ENCODE measurements around the gene TEX29. TPM values are rescaled to one million over a fixed set of nuclear protein-coding genes. Genes with fewer than 3 reads are reported as not detected.

The TEX29 gene
- total RNA-seq, 1 experiment from 2014 or later: 0.68 TPM

GRCh38 chr13:111368091-111368490 is 47.6 kb downstream of the TEX29 start (continued):
- TF ChIP-seq, protein P1, sequence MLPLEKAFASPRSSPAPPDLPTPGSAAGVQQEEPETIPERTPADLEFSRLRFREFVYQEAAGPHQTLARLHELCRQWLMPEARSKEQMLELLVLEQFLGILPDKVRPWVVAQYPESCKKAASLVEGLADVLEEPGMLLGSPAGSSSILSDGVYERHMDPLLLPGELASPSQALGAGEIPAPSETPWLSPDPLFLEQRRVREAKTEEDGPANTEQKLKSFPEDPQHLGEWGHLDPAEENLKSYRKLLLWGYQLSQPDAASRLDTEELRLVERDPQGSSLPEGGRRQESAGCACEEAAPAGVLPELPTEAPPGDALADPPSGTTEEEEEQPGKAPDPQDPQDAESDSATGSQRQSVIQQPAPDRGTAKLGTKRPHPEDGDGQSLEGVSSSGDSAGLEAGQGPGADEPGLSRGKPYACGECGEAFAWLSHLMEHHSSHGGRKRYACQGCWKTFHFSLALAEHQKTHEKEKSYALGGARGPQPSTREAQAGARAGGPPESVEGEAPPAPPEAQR (CRISPR knock-in tag; IDR thresholded peaks at IDR 0.05): no peak
- TF ChIP-seq, protein P2, sequence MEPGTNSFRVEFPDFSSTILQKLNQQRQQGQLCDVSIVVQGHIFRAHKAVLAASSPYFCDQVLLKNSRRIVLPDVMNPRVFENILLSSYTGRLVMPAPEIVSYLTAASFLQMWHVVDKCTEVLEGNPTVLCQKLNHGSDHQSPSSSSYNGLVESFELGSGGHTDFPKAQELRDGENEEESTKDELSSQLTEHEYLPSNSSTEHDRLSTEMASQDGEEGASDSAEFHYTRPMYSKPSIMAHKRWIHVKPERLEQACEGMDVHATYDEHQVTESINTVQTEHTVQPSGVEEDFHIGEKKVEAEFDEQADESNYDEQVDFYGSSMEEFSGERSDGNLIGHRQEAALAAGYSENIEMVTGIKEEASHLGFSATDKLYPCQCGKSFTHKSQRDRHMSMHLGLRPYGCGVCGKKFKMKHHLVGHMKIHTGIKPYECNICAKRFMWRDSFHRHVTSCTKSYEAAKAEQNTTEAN (CRISPR knock-in tag; IDR thresholded peaks at IDR 0.05): no peak
- TF ChIP-seq JAZF1 (CRISPR knock-in tag; IDR thresholded peaks at IDR 0.05): no peak
- no peak for TF ChIP-seq ARID4B (CRISPR knock-in tag; IDR thresholded peaks at IDR 0.05; ENCODE audit: borderline replicate concordance)
- no peak for TF ChIP-seq FOXJ3 (CRISPR knock-in tag; IDR thresholded peaks at IDR 0.05; ENCODE audit: borderline replicate concordance)

DNA sequence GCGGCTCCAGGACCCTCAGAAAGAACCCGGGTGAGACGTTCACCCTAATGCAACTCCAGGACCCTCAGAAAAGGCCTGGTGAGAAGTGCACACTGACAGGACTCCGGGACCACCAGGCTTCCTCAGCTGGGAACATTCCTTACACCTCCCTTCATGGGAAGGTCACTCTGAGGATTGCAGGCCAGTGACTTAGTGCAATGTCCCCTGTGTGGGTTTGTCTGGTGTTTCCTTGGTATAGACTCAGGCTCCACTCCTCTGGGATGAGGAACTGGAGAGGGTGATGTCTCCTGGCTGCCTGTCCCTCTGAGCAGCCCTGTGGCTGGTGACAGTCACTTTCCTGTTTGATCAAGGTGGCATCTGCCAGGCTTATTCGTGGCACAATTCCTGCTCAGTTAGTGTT is 49.7 kb downstream of the TEX29 start:
- Mint-ChIP-seq H3K4me3 (no peak overlapping the region), H3K27me3 (ENCODE audit: low read depth) (peaks cover 5% of the 10 kb centered on the region; the same call in 1 of the 2 replicates), H3K27ac (no peak overlapping the region), H3K9me3 (0 out of 2 replicates have a peak, but pooled peaks cover 4% of the 10 kb centered on the region), H3K4me1 (peaks cover 12% of the 10 kb centered on the region), H3K36me3 (no peaks in the 10 kb centered on the region)
- TF ChIP-seq, protein P3, sequence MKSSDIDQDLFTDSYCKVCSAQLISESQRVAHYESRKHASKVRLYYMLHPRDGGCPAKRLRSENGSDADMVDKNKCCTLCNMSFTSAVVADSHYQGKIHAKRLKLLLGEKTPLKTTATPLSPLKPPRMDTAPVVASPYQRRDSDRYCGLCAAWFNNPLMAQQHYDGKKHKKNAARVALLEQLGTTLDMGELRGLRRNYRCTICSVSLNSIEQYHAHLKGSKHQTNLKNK (CRISPR knock-in tag; IDR thresholded peaks at IDR 0.05): no peak
- TF ChIP-seq TP53 (CRISPR knock-in tag; IDR thresholded peaks at IDR 0.05): no peak
- TF ChIP-seq ZNF138 (CRISPR knock-in tag; conservative IDR thresholded peaks at IDR 0.05): no peak
- ChIA-PET POLR2A (interaction anchor here (0.5 kb wide), 1 partner anchor 1321 kb away, joined by 3 read pairs; no protein-coding TSS in a partner anchor), CTCF (no interaction called here)
- DNase-seq (ENCODE audit: low spot score): no peak
- no peak for ATAC-seq

DNA sequence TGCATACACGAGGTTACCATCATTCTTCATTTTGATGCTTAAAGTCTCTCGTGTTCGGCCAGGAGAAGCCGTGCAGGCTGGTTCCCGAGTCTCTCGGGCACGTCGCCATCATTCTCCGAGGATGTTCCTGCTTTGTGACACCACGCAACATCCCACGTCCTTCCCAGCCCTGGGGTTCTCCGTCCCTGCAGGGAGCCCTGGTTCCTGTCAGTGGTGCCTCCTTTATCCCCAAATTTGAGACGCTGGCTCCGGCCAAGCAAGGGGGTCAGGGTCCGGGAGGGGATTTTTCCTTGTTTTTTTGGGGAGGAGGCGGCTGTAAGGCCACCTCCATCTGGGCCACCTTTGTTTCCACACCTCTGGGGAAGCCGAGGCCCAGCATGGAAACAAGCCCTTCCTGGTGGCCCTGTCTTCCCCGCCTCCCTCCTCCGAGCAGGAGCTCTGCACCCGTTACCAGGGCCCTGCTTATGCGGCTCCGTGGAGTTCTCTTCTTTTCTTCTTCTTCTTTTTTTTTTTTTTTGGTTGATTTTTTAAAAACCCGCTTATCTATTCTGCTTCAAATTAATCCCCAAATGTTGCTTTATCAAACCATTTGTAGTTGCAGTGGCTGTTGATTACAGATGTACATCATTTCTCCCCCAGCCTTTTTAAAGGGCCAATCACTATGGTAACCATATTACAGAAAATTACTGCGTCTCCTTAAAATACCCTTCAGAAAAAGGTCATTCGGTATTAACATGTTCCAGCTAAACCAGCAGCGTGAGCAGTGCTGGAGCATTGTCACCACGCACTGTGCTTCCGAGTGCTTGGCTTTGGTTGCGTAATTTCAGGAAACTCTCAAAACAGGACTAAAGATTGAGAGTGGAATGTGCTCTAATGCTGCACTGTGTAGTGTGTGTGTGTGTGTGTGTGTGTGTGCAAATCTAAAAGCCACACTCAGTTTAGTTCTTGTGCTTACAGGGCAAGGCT is 50.4 kb downstream of the TEX29 start:
- ChIA-PET CTCF (no interaction called here), POLR2A (no interaction called here)
- no peaks in the 10 kb centered on the region for H3K36me3 Mint-ChIP-seq
- no peak overlapping the region for H3K27ac Mint-ChIP-seq
- ATAC-seq (no peak), DNase-seq (ENCODE audit: low spot score) (no peak)
- 0 out of 2 replicates have a peak, but pooled peaks cover 4% of the 10 kb centered on the region for H3K9me3 Mint-ChIP-seq
- H3K4me3 Mint-ChIP-seq: no peak overlapping the region
- H3K27me3 Mint-ChIP-seq (ENCODE audit: low read depth): peaks cover 5% of the 10 kb centered on the region; the same call in 1 of the 2 replicates
- H3K4me1 Mint-ChIP-seq: peaks cover 12% of the 10 kb centered on the region
- TF ChIP-seq ATF2 (CRISPR knock-in tag; IDR thresholded peaks at IDR 0.05; ENCODE audit: borderline replicate concordance, low read depth) (no peak), ZNF671 (CRISPR knock-in tag; IDR thresholded peaks at IDR 0.05) (no peak), EMX1 (CRISPR knock-in tag; IDR thresholded peaks at IDR 0.05) (no peak), NFE2L1 (CRISPR knock-in tag; IDR thresholded peaks at IDR 0.05) (no peak), NR1H2 (CRISPR knock-in tag; IDR thresholded peaks at IDR 0.05) (no peak), E2F4 (CRISPR knock-in tag; IDR thresholded peaks at IDR 0.05; ENCODE audit: borderline replicate concordance, low read depth) (no peak), JUN (CRISPR knock-in tag; IDR thresholded peaks at IDR 0.05) (no peak), GABPB1 (CRISPR knock-in tag; IDR thresholded peaks at IDR 0.05) (no peak), CREM (CRISPR knock-in tag; IDR thresholded peaks at IDR 0.05) (no peak)
- TF ChIP-seq, protein P4, sequence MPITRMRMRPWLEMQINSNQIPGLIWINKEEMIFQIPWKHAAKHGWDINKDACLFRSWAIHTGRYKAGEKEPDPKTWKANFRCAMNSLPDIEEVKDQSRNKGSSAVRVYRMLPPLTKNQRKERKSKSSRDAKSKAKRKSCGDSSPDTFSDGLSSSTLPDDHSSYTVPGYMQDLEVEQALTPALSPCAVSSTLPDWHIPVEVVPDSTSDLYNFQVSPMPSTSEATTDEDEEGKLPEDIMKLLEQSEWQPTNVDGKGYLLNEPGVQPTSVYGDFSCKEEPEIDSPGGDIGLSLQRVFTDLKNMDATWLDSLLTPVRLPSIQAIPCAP (CRISPR knock-in tag; IDR thresholded peaks at IDR 0.05): no peak
- TF ChIP-seq, protein P5, sequence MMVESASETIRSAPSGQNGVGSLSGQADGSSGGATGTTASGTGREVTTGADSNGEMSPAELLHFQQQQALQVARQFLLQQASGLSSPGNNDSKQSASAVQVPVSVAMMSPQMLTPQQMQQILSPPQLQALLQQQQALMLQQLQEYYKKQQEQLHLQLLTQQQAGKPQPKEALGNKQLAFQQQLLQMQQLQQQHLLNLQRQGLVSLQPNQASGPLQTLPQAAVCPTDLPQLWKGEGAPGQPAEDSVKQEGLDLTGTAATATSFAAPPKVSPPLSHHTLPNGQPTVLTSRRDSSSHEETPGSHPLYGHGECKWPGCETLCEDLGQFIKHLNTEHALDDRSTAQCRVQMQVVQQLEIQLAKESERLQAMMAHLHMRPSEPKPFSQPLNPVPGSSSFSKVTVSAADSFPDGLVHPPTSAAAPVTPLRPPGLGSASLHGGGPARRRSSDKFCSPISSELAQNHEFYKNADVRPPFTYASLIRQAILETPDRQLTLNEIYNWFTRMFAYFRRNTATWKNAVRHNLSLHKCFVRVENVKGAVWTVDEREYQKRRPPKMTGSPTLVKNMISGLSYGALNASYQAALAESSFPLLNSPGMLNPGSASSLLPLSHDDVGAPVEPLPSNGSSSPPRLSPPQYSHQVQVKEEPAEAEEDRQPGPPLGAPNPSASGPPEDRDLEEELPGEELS (CRISPR knock-in tag; IDR thresholded peaks at IDR 0.05): no peak
